Measurements from ENCODE around the gene ANXA6. TPM values are rescaled to one million over a fixed set of nuclear protein-coding genes. Genes with fewer than 3 reads are reported as not detected.

ANXA6 gene
- total RNA-seq, 1 donor = 353 TPM

DNA sequence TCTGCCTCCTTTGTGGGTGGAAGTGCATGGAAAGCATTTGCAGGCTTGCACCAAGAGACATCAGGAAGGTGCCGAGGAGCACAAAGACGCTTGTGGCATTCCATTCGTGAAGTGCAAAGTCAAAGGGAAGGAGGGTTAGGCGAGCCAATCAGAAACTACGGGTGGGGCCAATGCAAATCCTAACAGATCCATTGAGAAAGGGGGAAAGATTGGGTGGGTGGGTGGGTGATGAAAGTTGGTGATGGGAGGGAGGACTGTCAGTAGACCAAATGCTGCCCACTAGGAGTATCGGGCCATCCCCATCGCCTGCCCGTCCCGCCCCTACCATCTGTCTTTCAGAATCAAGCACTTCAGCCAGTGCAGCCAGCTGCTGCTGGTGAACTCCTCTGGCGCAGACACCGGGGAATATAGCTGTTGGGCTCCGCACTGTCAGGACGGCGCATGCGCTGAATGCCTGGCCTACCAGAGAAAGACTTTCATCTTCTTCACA lies 17.1 kb upstream of the ANXA6 start:
- H2AFZ ChIP-seq (ENCODE audit: low read length) = peak overlapping the region; percentile 62
- H3K36me3 ChIP-seq (ENCODE audit: insufficient read depth, low read length) = no peaks in the 10 kb centered on the region
- no peak for TF ChIP-seq CTCF (IDR thresholded peaks at IDR 0.05; ENCODE audit: extremely low read depth, low read depth, low read length)
- peak overlapping the region; percentile 43 for H3K4me2 ChIP-seq (ENCODE audit: insufficient read depth, low read length)
- no peaks in the 10 kb centered on the region for H3K4me1 ChIP-seq (ENCODE audit: insufficient read depth, low read length)
- peak overlapping the region; percentile 35 for H3K4me3 ChIP-seq (ENCODE audit: insufficient read depth, low read length)
- no peaks in the 10 kb centered on the region for H3K79me2 ChIP-seq (ENCODE audit: insufficient read depth, low read length)
- H4K20me1 ChIP-seq (ENCODE audit: insufficient read depth, low read length) = no peaks in the 10 kb centered on the region
- no peaks in the 10 kb centered on the region for H3K9me3 ChIP-seq (ENCODE audit: low read depth, low read length)
- peaks cover 13% of the 10 kb centered on the region for H3K27me3 ChIP-seq (ENCODE audit: insufficient read depth, low read length)
- H3K27ac ChIP-seq (ENCODE audit: low read depth, low read length) = no peak overlapping the region
- DNase-seq (ENCODE audit: insufficient read length, low spot score, missing footprints) = no peak

DNA sequence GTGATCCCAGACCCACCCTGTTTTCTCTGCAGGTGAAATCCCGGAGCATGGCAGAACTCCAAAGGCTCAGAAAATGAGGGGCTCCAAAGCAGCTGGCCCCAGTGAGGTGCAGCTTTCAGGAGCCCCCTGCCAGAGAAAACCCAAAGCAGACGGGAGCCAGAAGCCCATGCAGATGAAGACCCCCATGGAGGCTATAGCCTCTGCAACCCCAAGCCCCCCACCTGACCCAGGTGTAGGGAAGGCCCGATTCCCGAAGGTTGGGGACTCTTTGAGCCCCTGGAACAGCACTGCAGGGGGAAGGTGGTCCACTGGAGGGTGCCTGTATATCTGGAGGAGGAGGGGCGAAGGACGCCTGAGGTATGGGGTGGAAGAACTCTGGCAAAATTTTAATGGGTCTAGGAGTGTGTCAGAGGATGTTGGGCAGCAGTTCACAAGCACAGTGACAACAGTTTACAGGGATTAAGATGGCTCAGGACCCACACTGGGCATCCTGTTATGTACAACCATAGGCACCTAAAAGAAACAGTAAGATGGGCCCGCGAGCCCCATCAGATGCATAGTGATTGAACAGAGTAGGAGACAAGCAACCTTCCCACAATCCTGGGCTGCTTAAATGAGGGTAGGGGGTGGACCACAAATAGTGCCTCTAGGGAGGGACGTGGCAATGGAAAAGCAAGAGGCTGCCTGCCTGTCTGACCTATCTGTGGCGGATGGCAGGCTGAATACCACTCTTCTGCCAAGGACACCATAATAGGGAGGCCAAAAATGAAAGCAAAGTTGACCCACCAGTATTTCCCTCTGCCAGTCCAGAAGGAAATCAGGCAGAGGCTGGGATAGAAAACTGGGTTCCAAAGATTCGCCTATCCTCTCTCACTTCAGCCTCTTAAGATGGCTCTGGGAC lies 16.4 kb upstream of the ANXA6 start:
- H3K79me2 ChIP-seq (ENCODE audit: insufficient read depth, low read length) = no peaks in the 10 kb centered on the region
- peak overlapping the region; percentile 62 for H2AFZ ChIP-seq (ENCODE audit: low read length)
- no peaks in the 10 kb centered on the region for H3K9me3 ChIP-seq (ENCODE audit: low read depth, low read length)
- H3K4me2 ChIP-seq (ENCODE audit: insufficient read depth, low read length) = peak overlapping the region; percentile 43
- H3K36me3 ChIP-seq (ENCODE audit: insufficient read depth, low read length) = no peaks in the 10 kb centered on the region
- no peaks in the 10 kb centered on the region for H3K4me1 ChIP-seq (ENCODE audit: insufficient read depth, low read length)
- peaks cover 17% of the 10 kb centered on the region for H3K27me3 ChIP-seq (ENCODE audit: insufficient read depth, low read length)
- H3K4me3 ChIP-seq (ENCODE audit: insufficient read depth, low read length) = peak overlapping the region; percentile 35
- no peak for DNase-seq (ENCODE audit: insufficient read length, low spot score, missing footprints)
- no peak for TF ChIP-seq CTCF (IDR thresholded peaks at IDR 0.05; ENCODE audit: extremely low read depth, low read depth, low read length)
- no peak overlapping the region for H3K27ac ChIP-seq (ENCODE audit: low read depth, low read length)
- no peaks in the 10 kb centered on the region for H4K20me1 ChIP-seq (ENCODE audit: insufficient read depth, low read length)

DNA sequence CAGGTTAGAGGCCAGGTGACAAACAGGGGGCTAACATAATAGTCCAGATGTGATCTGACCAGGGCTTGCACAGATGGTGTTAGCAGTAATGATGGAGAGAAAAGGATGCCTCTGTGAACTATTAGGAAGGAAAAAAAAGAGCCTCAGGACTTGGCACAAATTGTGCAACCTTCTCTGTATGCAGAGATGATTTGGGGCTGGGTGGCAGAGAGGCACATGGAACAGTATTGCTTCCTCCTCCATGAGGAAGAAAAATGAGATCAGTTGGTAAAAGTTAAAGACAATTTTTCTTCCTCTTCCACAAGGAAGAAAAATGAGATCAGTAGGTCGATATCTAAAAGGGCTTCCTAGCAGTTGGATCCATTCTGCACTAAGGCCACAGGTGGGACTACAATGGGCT lies 13.9 kb upstream of the ANXA6 start:
- Histone ChIP-seq H3K4me2 (ENCODE audit: insufficient read depth, low read length) (no peak overlapping the region), H3K4me1 (ENCODE audit: insufficient read depth, low read length) (no peaks in the 10 kb centered on the region), H4K20me1 (ENCODE audit: insufficient read depth, low read length) (no peaks in the 10 kb centered on the region), H3K4me3 (ENCODE audit: insufficient read depth, low read length) (no peak overlapping the region), H3K36me3 (ENCODE audit: insufficient read depth, low read length) (no peaks in the 10 kb centered on the region), H3K79me2 (ENCODE audit: insufficient read depth, low read length) (no peaks in the 10 kb centered on the region), H3K27me3 (ENCODE audit: insufficient read depth, low read length) (peaks cover 7% of the 10 kb centered on the region), H3K27ac (ENCODE audit: low read depth, low read length) (no peak overlapping the region), H3K9me3 (ENCODE audit: low read depth, low read length) (no peaks in the 10 kb centered on the region), H2AFZ (ENCODE audit: low read length) (no peak overlapping the region)
- no peak for DNase-seq (ENCODE audit: insufficient read length, low spot score, missing footprints)
- TF ChIP-seq CTCF (IDR thresholded peaks at IDR 0.05; ENCODE audit: extremely low read depth, low read depth, low read length) = no peak

DNA sequence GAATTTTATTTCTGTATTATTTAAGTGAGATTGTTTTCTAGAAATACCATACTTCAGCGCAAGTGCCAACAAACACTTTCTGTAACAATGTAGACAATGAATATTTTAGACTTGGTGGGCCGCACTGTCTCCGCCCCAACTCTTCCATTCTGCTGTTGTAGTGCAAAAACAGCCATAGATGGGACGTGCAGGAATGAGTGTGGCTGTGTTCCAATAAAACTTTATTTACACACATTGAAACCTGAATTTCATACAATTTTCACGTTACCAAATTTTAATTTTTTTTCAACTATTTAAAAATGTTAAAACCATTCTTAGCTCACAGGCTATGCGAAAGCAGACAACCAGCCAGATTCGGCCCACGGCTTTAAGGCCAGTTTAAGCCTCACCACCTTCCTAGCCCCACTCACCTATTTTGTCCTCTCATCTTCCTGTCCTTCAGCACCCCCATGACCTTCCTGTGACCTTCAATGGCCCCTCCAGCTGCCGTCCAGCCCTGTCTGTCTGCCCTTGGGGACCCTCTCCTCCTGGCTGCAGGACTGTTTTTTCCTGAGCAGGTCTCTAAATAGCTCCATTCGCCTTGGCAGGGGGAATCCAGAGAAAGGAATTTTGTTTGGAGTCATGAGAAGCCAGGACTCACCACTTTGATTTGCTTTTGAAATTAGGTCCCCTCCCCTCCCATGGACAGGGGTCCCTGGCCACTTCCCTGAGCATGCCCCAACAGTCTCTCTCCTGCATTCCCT lies 11.2 kb upstream of the ANXA6 start:
- H3K27ac ChIP-seq (ENCODE audit: low read depth, low read length) = no peak overlapping the region
- no peak overlapping the region for H2AFZ ChIP-seq (ENCODE audit: low read length)

More for the DNA sequence above, 11.2 kb upstream of the ANXA6 start:
- H3K4me1 ChIP-seq (ENCODE audit: insufficient read depth, low read length) = no peaks in the 10 kb centered on the region
- no peaks in the 10 kb centered on the region for H3K79me2 ChIP-seq (ENCODE audit: insufficient read depth, low read length)
- no peaks in the 10 kb centered on the region for H3K9me3 ChIP-seq (ENCODE audit: low read depth, low read length)
- no peak overlapping the region for H3K4me2 ChIP-seq (ENCODE audit: insufficient read depth, low read length)
- no peak for TF ChIP-seq CTCF (IDR thresholded peaks at IDR 0.05; ENCODE audit: extremely low read depth, low read depth, low read length)
- H3K36me3 ChIP-seq (ENCODE audit: insufficient read depth, low read length) = no peaks in the 10 kb centered on the region
- no peak for DNase-seq (ENCODE audit: insufficient read length, low spot score, missing footprints)
- H3K4me3 ChIP-seq (ENCODE audit: insufficient read depth, low read length) = no peak overlapping the region
- no peaks in the 10 kb centered on the region for H4K20me1 ChIP-seq (ENCODE audit: insufficient read depth, low read length)
- H3K27me3 ChIP-seq (ENCODE audit: insufficient read depth, low read length) = peaks cover 8% of the 10 kb centered on the region
